ENCODE results near the gene ACOT8. TPM values are rescaled to one million over a fixed set of nuclear protein-coding genes. Genes with fewer than 3 reads are reported as not detected.

The ACOT8 gene
- total and polyA plus RNA-seq, 9 of the 15 experiments (the other 6 are each of a cell fraction or from before 2014, with no cell fraction given) = 8.2 to 46.7 (median 20.7) TPM

DNA sequence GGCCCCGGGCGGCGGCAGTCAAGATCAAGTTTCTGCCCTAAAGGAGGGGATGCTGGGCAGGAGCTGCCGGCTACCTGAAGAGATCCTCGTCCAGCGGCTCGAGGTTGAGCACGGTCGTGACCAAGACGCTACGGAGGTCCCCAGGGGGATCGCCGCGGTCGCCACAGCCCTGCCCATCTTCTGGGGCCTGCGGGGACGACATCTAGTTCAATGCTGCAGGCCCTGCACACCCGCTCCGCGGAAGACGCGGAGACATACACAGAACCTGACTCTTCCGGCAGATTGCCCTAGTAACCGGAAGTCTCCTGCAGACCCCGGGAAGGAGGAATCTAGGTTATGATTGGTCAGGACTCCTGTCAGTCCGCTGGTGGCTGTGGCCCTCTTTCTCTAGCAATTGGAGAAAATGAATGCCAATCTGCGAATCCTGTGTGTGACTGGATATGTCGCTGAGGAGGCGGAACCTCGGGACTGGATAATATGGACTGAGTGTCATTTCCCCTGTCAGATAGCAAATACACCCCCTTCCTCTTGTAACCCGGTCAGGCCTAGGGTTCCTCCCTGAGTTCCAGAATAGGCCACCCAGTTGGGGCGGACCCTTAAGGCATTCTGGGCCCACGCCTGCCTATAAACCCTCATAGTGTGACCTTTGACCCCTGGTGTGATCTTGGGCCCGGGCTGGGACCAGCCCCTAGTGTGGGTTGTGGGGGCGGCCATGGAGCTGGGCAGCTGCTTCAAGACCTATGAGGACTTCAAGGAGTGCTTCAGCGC, at the start of gene ACOT8, which contains the start of gene ZSWIM3 (continued):
- TF ChIP-seq, protein P1, sequence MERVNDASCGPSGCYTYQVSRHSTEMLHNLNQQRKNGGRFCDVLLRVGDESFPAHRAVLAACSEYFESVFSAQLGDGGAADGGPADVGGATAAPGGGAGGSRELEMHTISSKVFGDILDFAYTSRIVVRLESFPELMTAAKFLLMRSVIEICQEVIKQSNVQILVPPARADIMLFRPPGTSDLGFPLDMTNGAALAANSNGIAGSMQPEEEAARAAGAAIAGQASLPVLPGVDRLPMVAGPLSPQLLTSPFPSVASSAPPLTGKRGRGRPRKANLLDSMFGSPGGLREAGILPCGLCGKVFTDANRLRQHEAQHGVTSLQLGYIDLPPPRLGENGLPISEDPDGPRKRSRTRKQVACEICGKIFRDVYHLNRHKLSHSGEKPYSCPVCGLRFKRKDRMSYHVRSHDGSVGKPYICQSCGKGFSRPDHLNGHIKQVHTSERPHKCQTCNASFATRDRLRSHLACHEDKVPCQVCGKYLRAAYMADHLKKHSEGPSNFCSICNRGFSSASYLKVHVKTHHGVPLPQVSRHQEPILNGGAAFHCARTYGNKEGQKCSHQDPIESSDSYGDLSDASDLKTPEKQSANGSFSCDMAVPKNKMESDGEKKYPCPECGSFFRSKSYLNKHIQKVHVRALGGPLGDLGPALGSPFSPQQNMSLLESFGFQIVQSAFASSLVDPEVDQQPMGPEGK (CRISPR knock-in tag; IDR thresholded peaks at IDR 0.05; ENCODE audit: borderline replicate concordance) = no peak
- TF ChIP-seq CHD1 (IDR thresholded peaks at IDR 0.05; ENCODE audit: low read length) (peak; percentile 81), BHLHE40 (IDR thresholded peaks at IDR 0.05; ENCODE audit: low read length) (peak; percentile 31), HDAC8 (tag; IDR thresholded peaks at IDR 0.05) (no peak), CXXC5 (CRISPR knock-in tag; IDR thresholded peaks at IDR 0.05) (peak; percentile 34; the same call in 1 of the 2 replicates), HNRNPK (IDR thresholded peaks at IDR 0.05; ENCODE audit: low read depth, low read length, poor library complexity, severe bottlenecking) (no peak), ZNF274 (IDR thresholded peaks at IDR 0.05; ENCODE audit: borderline replicate concordance, low read depth, low read length) (no peak), ESRRB (CRISPR knock-in tag; IDR thresholded peaks at IDR 0.05; ENCODE audit: borderline replicate concordance) (no peak), CHD7 (IDR thresholded peaks at IDR 0.05; ENCODE audit: low read depth, low read length) (no peak)
- TF ChIP-seq, protein P2, sequence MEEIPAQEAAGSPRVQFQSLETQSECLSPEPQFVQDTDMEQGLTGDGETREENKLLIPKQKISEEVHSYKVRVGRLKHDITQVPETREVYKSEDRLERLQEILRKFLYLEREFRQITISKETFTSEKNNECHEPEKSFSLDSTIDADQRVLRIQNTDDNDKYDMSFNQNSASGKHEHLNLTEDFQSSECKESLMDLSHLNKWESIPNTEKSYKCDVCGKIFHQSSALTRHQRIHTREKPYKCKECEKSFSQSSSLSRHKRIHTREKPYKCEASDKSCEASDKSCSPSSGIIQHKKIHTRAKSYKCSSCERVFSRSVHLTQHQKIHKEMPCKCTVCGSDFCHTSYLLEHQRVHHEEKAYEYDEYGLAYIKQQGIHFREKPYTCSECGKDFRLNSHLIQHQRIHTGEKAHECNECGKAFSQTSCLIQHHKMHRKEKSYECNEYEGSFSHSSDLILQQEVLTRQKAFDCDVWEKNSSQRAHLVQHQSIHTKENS (CRISPR knock-in tag; IDR thresholded peaks at IDR 0.05) = no peak

Measured in K562 (cell line).